HPDE6-E6E7 (cell line): ENCODE measurements around the gene MRC1.
A peak's percentile ranks its signal among the peaks of the same experiment; 100 is the strongest.

Experiments
- DNase-seq: peaks from one replicate; pipeline ENCODE4 v3.0.0; 2011; ENCODE audit warnings: missing footprints; ENCODE audit errors: extremely low spot score

MRC1 gene

GRCh38 chr10:17795813-17796594, 13.1 kb upstream of the MRC1 start:
- no peak for DNase-seq

- DNase-seq: no peak
These were observed 7.6 kb upstream of the MRC1 start for GRCh38 chr10:17801507-17801906.

GRCh38 chr10:17802350-17802749, 6.8 kb upstream of the MRC1 start:
- no peak for DNase-seq

GRCh38 chr10:17802976-17803375, 6.2 kb upstream of the MRC1 start:
- DNase-seq: no peak

- DNase-seq: no peak
These were observed 3.8 kb upstream of the MRC1 start for GRCh38 chr10:17805330-17805729.

- no peak for DNase-seq
These were observed 3.1 kb upstream of the MRC1 start for GRCh38 chr10:17805921-17806577.

GRCh38 chr10:17811146-17811865, 2.2 kb downstream of the MRC1 start:
- no peak for DNase-seq

GRCh38 chr10:17814973-17815372, 5.8 kb downstream of the MRC1 start:
- DNase-seq: no peak

- no peak for DNase-seq
These were observed 7.1 kb downstream of the MRC1 start for GRCh38 chr10:17816199-17816598.

- no peak for DNase-seq
These were observed 8.2 kb downstream of the MRC1 start for GRCh38 chr10:17817316-17817715.

- DNase-seq: no peak
These were observed 8.6 kb downstream of the MRC1 start for GRCh38 chr10:17817790-17818189.

- DNase-seq: no peak
These were observed 10.7 kb downstream of the MRC1 start for GRCh38 chr10:17819836-17820235.

GRCh38 chr10:17820943-17821342, 11.8 kb downstream of the MRC1 start:
- DNase-seq: no peak

- DNase-seq: no peak
These were observed 12.7 kb downstream of the MRC1 start for GRCh38 chr10:17821893-17822292.

- no peak for DNase-seq
These were observed 22.2 kb downstream of the MRC1 start for GRCh38 chr10:17831341-17831740.

- no peak for DNase-seq
These were observed 22.7 kb downstream of the MRC1 start for GRCh38 chr10:17831896-17832295.

GRCh38 chr10:17833656-17834055, 24.5 kb downstream of the MRC1 start:
- DNase-seq: no peak

- DNase-seq: peak; percentile 28
These were observed 26.5 kb downstream of the MRC1 start for GRCh38 chr10:17835688-17836087.

GRCh38 chr10:17836942-17837341, 27.8 kb downstream of the MRC1 start:
- no peak for DNase-seq

- DNase-seq: no peak
These were observed 29.0 kb downstream of the MRC1 start for GRCh38 chr10:17838080-17838648.

GRCh38 chr10:17841050-17841449, 31.9 kb downstream of the MRC1 start:
- no peak for DNase-seq

GRCh38 chr10:17842641-17843040, 33.5 kb downstream of the MRC1 start:
- no peak for DNase-seq
